KG1 (cell line): Measurements from ENCODE around the gene EBF3.

Experiments used
- DNase-seq: peaks from one replicate; lab custom pipeline; 2025; lab: John Stamatoyannopoulos, UW

The EBF3 gene

GRCh38 chr10:129942936-129943715, 20.9 kb downstream of the EBF3 start:
- DNase-seq: no peak

GRCh38 chr10:129942391-129942790, 21.7 kb downstream of the EBF3 start:
- no peak for DNase-seq

- no peak for DNase-seq
These were observed 22.1 kb downstream of the EBF3 start for GRCh38 chr10:129942019-129942277.

- DNase-seq: no peak
These were observed 22.7 kb downstream of the EBF3 start for GRCh38 chr10:129941199-129942018.

GRCh38 chr10:129940617-129941198, 23.4 kb downstream of the EBF3 start:
- no peak for DNase-seq

- no peak for DNase-seq
These were observed 24.4 kb downstream of the EBF3 start for GRCh38 chr10:129939416-129940275.

GRCh38 chr10:129938460-129938859, 25.6 kb downstream of the EBF3 start:
- DNase-seq: no peak

GRCh38 chr10:129937351-129937751, 26.7 kb downstream of the EBF3 start:
- DNase-seq: no peak

- DNase-seq: no peak
These were observed 27.2 kb downstream of the EBF3 start for GRCh38 chr10:129936923-129937300.

- no peak for DNase-seq
These were observed 27.7 kb downstream of the EBF3 start for GRCh38 chr10:129936266-129936922.

GRCh38 chr10:129935867-129936152, 28.3 kb downstream of the EBF3 start:
- no peak for DNase-seq

GRCh38 chr10:129935102-129935866, 28.8 kb downstream of the EBF3 start:
- no peak for DNase-seq

- no peak for DNase-seq
These were observed 29.7 kb downstream of the EBF3 start for GRCh38 chr10:129934196-129934925.

GRCh38 chr10:129933456-129934092, 30.5 kb downstream of the EBF3 start:
- DNase-seq: no peak

GRCh38 chr10:129932751-129933433, 31.2 kb downstream of the EBF3 start:
- no peak for DNase-seq

- DNase-seq: no peak
These were observed 31.9 kb downstream of the EBF3 start for GRCh38 chr10:129932182-129932581.

GRCh38 chr10:129929343-129930292, 34.5 kb downstream of the EBF3 start:
- no peak for DNase-seq
